HG03558 (cell line): Measurements from ENCODE around the gene CYB5B.
"Not testable (repeated sequence)": the region's sequence is repeated elsewhere in the genome, so short reads cannot be mapped to it uniquely, and the experiment has no call there.

Experiments
- ATAC-seq: cut with Tn5 transposase; IDR thresholded peaks from one replicate; pipeline ENCODE4 v1.9.1; 2021; ENCODE audit warnings: moderate number of reproducible peaks; ENCODE audit not compliant: unreplicated experiment; ENCODE audit errors: extremely low read depth

The CYB5B gene

DNA sequence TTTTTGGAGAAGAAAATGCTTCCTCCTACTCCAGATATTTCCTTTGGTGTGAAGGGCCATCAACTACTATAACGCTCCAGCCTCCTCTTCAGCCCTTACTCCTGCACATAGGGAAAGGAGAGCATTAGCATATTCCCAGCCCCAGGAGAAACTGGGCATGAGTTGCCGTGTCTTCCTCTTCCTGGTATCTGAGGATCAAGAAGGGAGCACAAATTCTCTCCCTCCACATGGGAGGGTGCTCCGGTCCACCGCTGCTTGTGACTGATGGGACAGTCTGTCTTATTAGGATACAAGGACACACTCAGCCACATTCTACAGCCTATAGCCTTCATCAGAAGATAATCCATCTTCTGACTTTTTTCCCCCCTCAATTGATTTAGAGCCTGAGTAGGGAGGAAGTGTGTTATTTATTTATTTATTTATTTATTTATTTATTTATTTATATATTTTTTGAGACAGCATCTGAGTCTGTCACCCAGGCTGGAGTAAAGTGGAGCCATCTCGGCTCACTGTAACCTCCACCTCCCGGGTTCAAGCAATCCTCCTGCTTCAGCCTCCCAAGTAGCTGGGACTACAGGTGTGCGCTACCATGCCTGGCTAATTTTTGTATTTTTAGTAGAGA lies 16.6 kb upstream of the CYB5B start:
- ATAC-seq: no peak

DNA sequence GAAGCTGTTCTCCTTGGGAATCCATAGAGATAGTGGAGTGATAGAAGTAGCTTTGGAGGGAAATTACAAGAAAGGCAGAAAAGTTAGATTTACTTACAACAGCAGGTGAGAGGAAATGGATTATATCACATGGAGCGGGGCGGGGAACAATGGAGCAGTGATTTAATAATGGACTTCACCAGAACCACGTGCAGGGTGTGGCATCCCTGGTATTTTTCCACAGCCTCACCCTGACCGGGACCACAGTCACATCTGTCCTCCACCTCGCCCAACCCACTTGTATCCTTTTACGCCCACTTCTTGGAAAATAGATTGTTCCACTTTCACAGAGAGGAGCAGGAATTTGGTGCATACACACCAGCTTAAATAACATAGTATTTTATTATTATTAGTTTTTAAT lies 15.9 kb upstream of the CYB5B start:
- ATAC-seq: no peak

DNA sequence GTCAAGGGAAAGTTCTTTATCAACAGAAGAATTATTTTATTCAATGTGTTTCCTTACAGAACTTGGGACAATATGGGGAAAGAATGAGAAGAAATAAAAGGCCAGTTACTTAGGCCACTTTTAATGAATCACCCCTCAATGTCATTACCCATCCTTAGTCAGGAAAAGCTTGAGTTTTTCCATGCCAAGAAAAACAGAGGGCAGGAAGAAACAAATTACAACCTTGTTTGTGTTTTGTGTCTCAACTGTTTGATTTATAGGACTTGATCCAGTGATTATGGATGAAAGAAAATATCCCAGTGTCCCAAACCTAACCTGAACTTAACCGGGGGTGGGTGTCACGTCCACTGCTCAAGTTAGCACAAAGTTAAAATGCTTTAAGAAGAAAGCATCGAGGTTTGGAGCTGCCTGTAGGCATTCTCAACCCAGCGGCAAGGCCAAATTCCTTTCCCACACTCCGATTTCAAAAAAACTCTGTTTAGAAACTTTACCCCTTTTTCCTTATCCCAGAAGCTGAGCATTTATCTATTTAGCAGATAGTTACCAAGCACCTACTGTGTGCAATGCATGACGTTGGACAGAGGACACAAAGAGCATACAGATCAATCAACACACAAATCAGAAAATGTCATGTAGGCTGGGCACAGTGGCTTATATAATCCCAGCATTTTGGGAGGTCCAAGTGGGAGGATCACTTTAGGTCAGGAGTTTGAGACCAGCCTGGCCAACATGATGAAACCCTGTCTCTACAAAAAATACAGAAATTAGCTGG lies 14.0 kb upstream of the CYB5B start:
- ATAC-seq: no peak

DNA sequence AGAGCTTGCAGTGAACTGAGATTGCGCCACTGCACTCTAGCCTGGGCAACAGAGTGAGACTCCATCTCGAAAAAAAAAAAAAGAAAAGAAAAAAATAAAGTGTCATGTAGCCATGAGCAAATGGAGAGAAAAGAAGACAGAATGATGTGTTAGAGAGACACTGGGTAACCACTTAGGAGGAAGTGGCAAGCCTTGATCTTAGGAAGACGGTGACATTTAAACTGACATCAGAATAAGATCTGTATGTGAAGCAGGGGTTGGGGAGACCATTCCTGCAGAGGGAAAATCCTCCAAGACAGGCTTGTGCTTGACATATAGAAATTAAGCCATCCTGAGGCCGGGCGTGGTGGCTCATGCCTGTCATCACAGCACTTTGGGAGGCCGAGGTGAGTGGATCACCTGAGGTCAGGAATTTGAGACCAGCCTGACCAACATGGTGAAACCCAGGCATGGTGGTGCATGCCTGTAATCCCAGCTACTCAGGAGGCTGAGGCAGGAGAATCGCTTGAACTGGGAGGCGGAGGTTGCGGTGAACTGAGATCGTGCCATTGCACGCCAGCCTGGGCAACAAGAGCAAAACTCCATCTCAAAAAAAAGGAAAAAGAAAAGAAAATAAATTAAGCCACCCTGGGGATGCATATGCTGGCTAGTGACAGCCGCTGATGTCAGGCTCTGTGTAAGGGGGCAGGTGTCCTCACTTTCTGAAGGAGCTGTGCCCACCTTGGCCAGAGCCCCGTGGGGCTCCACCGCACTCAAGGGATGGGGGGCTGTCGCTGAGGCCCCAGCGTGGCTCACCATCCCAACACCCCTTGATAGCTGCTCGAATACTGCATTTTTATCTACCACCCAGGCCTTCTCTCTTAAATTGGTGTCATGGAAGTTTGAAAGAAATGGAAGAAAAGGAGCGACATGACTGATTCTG lies 13.1 kb upstream of the CYB5B start:
- ATAC-seq: no peak

DNA sequence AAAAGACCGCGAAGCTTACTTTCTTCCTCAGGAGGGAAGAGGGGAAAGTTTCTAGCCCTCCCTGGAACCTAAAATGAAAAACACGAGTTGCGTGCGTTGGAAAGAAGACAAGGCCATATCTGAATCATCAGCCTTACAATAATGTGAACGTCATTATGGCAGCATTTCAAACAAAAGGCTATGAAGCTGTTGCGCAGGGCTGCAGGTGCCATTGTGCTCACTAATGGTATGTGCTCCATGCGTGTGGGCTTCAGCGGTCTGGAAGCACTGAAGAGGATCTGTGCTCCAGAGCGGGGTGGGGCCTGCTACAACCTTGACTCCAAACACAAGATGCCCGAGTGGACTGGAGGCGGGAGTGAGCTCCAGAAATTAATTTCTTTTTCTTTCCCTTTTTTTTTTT lies 12.1 kb upstream of the CYB5B start:
- ATAC-seq: no peak

DNA sequence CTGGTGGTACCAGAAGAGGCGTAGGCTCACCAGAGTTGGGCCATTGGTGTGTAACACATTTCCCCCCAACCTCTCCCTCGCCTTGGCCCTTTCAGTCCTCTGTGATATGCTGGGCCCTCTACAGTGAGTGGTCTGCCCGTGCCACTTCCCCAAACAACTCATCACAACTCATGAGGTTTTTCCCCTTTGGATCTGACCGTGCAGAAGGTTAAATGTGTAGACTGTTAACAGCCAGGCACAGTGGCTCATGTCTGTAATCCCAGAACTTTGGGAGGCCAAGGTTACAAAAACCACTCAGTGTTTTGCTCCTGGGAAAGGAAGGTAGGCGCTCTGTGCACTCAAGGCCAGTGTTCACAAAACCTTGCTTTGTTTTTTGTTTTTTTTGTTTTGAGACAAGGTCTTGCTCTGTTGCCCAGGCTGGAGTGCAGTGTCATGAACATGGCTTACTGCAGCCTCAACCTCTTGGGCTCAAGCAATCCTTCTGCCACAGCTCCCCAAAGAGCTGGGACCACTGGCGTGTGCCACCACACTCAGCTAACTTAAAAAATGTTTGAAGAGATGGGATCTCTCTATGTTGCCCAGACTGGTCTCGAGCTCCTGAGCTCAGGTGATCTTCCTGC lies 11.3 kb upstream of the CYB5B start:
- ATAC-seq: no peak

DNA sequence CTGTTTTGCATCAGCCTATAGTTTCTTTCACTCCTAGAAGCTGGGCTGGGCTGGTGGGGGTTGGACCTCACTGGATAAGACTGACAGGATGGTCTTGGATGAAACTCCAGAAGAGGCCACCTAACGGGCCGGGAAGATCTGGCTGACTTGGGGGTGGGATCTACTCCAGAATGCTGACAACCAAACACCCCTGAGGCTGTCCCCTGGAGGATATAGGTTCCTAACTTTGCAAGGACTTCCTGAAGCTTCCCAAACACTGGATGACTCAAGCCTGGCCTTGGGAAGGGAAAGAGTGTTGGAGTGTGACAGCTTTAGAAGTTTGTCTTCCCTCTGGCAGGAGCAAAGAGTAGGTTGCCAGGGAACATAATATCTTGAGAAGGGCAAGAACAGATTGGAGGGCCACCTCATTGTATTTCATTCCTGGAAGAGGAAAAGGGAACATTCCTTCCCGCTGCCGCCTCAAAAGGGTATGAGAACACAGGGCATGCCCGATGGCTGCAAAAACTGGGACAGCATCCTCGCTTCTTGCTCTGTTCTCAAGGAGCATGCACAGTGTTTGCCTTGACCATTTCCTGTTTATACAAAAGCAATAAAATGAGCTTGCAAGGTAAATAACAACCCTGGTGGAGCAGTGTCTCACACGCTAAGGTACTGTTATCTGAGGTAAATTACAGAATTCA lies 6.8 kb upstream of the CYB5B start:
- no peak for ATAC-seq

DNA sequence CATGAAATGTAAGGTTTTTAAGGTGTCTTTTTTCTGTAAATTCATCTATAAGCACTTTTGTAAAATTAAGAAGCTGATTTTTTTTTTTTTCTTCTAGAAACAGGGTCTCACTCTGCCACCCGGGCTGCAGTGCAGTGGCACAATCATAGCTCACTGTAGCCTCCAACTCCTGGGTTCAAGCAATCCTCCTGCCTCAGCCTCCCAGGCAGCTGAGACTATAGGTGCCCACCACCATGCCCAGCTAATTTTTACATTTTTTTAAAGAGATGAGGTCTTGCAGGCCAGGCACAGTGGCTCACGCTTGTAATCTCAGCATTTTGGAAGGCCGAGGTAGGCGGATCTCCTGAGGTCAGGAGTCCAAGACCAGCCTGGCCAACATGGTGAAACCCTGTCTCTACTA lies 4.5 kb upstream of the CYB5B start:
- ATAC-seq: no peak

DNA sequence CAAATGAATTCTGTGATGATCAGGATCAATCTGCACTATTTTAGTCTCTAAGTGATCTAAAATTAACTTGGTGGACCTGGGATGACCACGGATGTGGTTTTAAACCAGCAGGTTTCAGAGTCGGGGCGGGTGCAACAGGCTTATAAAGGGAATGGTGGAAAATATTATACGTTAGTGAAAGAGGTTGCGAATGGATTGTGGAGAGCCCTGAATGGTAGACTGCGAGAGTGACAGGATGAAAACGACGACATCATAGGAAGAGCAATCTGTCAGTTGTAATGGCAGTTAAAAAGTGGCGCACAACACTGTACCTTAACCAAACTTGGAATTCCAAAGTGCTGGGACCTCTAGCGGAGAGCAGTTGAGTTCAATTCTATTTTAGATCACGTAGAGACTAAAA lies 1.2 kb upstream of the CYB5B start:
- ATAC-seq: no peak

DNA sequence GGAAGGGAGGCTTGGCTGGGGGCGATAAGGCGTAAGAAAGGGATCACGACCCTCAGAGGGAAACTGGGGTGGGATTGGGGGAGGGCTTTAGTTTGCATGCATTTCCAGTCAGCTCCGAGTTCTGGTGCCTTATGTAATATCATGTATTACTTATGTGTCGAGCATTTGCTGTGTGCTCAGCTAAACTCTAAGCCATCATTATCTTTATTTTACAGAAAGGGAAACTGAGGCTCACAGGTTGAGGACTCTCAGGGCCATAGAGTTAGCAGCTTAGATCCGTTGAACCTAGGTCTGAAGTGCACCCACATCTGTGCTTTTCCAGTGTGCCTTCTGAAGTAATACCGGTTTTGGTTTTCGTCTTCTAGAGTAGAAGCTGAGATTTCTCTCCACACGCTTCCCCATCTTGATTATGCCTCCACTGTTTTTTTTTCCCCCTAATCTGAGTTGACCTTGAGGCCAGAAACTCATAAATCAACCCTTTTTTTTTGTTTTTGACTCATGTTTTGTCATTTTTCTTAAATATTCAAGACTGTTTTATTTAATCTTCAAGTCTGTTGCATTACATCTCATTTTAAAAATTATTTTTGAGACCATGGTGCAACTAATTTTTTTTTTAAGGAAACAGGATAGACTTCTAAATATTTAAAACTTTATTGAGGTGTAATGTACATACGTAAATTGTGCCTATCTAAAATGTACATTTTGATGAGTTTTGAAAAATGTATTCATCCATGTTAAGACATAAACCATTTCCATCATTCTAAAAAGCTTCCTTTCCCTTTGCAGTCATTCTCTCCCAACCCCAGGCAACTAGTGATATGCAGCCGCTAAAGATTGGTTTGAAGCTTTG lies 741 bp downstream of the CYB5B start:
- no peak for ATAC-seq

DNA sequence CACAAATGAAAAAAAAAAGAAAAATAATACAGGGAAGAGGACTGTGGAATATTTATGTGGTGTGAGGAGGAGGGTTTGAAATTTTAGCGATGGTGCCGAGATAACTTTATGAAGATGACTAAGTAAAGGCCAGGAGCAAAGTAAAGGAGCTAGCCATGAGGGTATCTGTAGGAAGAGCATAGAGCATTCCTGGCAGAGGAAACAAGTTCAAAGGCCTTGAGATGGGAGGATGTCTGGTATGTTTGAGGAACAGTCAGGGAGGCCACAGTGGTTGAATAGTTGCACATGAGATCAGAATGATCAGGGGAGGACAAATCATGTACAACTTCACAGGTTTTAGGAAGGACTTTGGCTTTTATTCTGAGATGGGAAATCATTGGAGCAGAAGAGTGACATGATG lies 4.2 kb downstream of the CYB5B start:
- no peak for ATAC-seq

DNA sequence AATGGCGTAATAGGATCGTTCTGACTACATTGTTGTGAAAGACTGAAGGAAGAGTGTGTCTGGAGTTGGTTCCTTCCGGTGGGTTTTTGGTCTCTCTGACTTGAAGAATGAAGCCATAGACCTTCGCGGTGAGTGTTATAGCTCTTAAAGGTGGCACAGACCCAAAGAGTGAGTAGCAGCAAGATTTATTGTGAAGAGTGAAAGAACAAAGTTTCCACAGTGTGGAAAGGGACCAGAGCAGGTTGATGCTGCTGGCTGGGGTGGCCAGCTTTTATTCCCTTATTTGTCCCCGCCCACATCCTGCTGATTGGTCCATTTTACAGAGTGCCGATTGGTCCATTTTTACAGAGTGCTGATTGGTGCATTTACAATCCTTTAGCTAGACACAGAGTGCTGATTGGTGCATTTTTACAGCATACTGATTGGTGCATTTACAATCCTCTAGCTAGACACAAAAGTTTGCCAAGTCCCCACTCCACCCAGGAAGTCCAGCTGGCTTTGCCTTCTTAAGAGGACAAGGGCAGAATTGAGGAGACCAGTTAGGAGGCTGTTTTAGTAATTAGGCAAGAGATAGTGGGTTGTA lies 4.7 kb downstream of the CYB5B start:
- ATAC-seq: not testable (repeated sequence)

DNA sequence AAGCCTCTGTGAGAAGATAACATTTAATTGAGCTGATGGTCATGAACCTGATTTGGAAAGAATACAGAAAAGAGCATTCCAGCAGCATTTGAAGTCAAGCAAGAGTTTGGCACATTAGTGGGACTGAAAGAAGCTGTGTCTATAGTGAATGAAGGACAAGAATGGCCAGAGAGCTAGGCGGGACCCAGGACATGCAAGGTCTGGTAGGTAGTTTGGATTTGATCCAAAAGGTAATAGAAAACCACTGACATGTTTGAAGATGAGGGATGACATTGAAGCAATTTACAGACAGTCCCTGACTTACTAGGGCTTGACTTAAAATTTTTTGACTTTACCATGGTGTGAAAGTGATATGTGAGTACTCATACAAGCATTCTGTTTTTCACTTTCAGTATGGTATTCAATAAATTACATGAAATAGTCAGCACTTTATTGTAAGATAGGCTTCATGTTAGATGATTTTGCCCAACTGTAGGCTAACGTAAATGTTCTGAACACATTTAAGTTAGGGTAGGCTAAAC lies 7.6 kb downstream of the CYB5B start:
- ATAC-seq: no peak

DNA sequence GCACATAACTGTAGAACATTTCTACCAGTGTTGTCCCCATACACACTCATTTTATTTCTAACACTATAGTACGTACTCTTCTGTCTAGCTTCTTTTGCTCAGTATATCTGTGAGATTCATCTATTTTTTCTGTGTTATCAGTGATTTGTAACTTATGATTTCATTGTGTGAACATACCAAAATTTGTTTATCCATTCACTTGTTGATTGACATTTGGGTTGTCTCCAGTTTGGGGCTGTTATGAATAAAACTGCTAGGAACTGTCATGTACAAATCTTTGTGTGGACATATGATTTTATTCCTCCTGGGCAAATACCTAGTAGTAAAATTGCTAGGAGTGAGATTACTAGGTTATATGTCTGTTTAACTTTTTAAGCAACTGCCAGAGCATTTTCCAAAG lies 9.6 kb downstream of the CYB5B start:
- ATAC-seq: no peak

DNA sequence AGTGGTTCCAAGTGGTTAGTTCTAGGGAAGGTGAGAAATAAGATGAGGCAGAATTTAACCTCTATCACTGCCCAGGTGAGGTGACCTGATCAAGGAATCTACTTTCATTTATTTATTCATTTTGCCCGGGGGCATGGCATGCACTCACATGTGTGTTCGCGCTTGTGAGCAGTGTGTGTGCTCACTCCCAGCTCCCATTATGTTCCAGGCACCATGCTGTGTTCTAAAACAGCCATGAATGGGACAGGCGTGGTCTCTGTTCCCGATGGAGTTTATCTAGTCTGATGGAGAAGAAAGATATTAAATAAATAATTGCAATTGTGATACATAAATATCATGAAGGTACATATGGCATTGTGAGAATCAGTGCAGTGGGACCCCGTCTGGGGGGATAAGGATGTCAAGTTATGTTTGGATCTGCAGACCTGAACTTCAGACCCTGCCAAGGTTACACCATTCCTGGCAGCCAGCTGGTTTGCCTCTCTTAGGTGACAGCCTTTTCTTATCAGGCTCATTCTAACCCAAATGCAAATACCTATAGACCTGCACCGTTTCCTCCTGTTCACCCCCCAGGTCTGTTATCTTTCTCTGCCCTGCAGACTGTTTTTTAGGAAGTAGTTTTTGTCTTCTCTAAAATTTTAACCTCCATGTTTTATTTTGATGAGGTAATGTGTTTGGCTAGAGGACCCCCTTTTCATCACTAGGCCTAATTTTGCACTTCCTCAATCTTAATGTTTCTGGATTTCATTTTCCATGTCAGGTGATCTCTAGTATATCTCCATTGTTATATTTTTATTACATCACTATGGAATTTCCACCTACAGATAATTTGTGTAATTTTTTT lies 11.8 kb downstream of the CYB5B start:
- no peak for ATAC-seq

DNA sequence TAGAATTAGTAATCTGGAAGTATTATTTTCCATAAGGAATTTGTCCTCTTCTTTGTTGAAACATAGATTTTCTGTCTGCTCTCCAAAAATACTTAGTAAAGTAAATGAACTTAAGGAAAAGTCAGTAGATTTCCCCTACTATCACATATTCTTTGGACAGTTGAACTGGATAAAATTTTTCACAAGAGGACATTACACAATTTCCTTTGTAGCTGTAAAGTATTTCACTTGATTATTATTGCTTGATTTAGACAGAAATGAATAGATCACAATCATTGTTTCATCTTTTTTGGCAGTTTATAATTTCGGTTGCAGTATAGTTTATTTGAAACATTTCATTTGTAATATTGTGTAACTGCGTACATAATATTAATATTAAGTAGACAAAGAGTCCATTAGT lies 12.5 kb downstream of the CYB5B start:
- ATAC-seq: no peak

DNA sequence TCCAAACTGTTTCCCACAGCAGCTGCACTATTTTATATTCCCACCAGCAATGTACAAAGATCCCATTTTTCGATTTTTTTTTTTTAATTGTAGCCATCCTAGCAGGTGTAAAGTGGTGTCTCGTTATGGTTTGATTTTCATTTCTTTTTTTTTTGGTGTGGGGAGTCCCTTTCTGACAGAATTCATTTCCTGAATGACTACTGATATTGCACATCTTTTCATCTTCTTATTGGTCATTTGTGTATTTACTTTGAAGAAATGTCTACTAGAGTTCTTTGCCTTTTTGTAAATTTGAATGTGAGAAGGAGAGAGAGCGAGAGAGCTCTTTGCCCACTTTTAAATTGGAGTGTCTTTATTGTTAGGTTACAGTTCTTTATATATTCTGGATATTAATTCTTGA lies 14.0 kb downstream of the CYB5B start:
- no peak for ATAC-seq

DNA sequence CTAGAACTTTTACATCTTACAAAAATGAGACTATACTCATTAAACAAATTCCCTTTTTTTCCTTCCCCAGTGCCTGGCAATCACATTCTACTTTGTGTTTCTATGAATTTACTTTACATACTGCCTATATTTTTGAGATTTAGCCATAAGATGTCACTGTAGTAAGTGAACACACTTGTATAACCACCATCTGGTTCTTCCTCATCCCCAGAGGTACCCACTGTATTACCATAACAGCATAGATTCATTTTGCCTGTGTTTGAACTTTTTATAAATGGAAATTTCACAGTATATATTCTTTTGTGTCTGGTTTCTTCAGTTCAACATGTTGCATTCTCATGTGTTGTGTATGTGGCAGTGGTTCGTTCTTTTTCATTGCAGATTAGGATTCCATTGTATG lies 15.8 kb downstream of the CYB5B start:
- no peak for ATAC-seq
